Progenitor cell of endocrine pancreas (in vitro differentiated cells): ENCODE data around the gene CCDC85C. TPM values are rescaled to one million over a fixed set of nuclear protein-coding genes. Genes with fewer than 3 reads are reported as not detected.

ENCODE experiments used
- DNase-seq: peaks from one replicate; pipeline ENCODE4 v3.0.0; 2021; ENCODE audit warnings: low spot score; ENCODE audit not compliant: unreplicated experiment
- H3K27ac Mint-ChIP-seq: 2 replicates; pipeline ENCODE4 v1.8.0; 2021; ENCODE audit warnings: mild to moderate bottlenecking, moderate library complexity, mixed read lengths
- H3K27me3 Mint-ChIP-seq: 2 replicates; pipeline ENCODE4 v1.8.0; 2021; ENCODE audit warnings: mixed read lengths
- H3K36me3 Mint-ChIP-seq: 2 replicates; pipeline ENCODE4 v1.8.0; 2022; ENCODE audit warnings: mixed read lengths; ENCODE audit not compliant: insufficient read depth
- H3K4me1 Mint-ChIP-seq: 2 replicates; pipeline ENCODE4 v1.8.0; 2021; ENCODE audit warnings: low read depth, mixed read lengths
- H3K4me3 Mint-ChIP-seq: 2 replicates; pipeline ENCODE4 v1.8.0; 2021; ENCODE audit warnings: low read depth, mild to moderate bottlenecking, moderate library complexity, mixed read lengths
- H3K9me3 Mint-ChIP-seq: 2 replicates; pipeline ENCODE4 v1.8.0; 2021; ENCODE audit warnings: low read depth, mixed read lengths
- CTCF ChIP-seq: fragments of 200-600 bp; sonication (generic); IDR thresholded peaks from one replicate; pipeline ENCODE4 v1.5.0; 2021; ENCODE audit warnings: antibody characterized with exemption, mild to moderate bottlenecking; ENCODE audit not compliant: unreplicated experiment
- total RNA-seq: library from RNA; stranded (reverse); gene quantifications from 2 replicates; pipeline ENCODE4 v1.2.1, GENCODE V29; 2021

CCDC85C gene
- total RNA-seq, 1 donor from 2014 or later: 44.9 TPM

GRCh38 chr14:99538733-99539132 lies 65.3 kb downstream of the CCDC85C start:
- H3K4me1 Mint-ChIP-seq: peaks cover 13% of the 10 kb centered on the region
- H3K27me3 Mint-ChIP-seq: no peaks in the 10 kb centered on the region
- DNase-seq: no peak
- H3K36me3 Mint-ChIP-seq: no peaks in the 10 kb centered on the region
- no peaks in the 10 kb centered on the region for H3K9me3 Mint-ChIP-seq
- no peak for TF ChIP-seq CTCF
- no peak overlapping the region for H3K4me3 Mint-ChIP-seq
- H3K27ac Mint-ChIP-seq: no peak overlapping the region

- no peak for DNase-seq
- no peak overlapping the region for H3K27ac Mint-ChIP-seq
Observed at GRCh38 chr14:99538275-99538674, 65.7 kb downstream of the CCDC85C start.

GRCh38 chr14:99537399-99537798 lies 66.6 kb downstream of the CCDC85C start:
- Mint-ChIP-seq H3K9me3 (no peaks in the 10 kb centered on the region), H3K4me1 (peaks cover 12% of the 10 kb centered on the region), H3K27me3 (no peaks in the 10 kb centered on the region), H3K27ac (no peak overlapping the region), H3K36me3 (no peaks in the 10 kb centered on the region), H3K4me3 (no peak overlapping the region)
- TF ChIP-seq CTCF: no peak
- DNase-seq: no peak

More at GRCh38 chr14:99538275-99538674, 65.7 kb downstream of the CCDC85C start:
- Mint-ChIP-seq H3K4me1 (peaks cover 13% of the 10 kb centered on the region), H3K27me3 (no peaks in the 10 kb centered on the region), H3K9me3 (no peaks in the 10 kb centered on the region), H3K4me3 (no peak overlapping the region), H3K36me3 (no peaks in the 10 kb centered on the region)
- peak; percentile 34 for TF ChIP-seq CTCF

DNA sequence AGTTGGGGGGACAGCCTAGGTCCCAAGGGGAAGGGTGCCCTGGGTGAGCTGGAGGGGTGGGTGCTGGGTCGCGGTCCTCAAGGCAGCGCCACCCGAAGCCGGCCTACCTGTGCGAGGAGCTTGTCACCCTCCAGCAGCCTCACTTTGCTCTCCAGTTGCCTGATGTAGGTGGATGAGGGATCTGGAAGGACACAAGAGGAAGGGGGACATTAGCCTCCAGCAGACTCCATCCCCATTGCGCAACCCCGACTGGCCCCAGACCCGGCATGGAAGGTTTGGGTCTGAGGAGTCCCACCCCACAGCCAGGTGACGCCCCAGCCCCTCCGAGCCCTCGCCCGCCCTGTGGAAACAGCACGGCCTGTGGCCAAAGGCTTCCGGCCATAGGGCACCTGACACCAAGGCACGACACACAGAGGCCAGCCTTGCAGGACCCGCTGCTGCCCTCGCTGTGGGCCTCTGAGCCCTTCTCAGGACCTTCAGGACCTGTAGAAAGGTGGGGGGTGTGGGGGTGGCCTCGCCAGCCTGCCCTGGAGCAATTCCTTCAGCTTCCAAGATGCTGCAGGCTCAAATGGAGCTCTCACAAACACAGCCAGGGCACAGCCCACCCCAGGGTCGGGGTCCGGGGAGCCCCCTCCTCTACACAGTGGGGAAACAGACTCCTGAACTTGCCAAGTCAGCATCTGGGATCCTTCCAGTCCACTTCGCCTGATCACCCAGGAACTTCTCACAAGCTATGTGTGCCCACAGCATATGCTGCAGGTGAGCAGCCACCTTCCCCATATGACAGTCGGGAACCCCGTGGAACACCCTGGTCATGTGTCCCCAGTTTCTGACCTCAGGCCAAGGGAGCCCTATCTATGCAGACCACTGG lies 67.9 kb downstream of the CCDC85C start:
- no peaks in the 10 kb centered on the region for H3K27me3 Mint-ChIP-seq
- H3K27ac Mint-ChIP-seq: peak overlapping the region; percentile 20
- peaks cover 11% of the 10 kb centered on the region for H3K4me1 Mint-ChIP-seq
- no peaks in the 10 kb centered on the region for H3K36me3 Mint-ChIP-seq
- no peak overlapping the region for H3K4me3 Mint-ChIP-seq
- H3K9me3 Mint-ChIP-seq: no peaks in the 10 kb centered on the region
- no peak for DNase-seq
- no peak for TF ChIP-seq CTCF

- Mint-ChIP-seq H3K9me3 (no peaks in the 10 kb centered on the region), H3K27me3 (no peaks in the 10 kb centered on the region), H3K4me1 (peaks cover 16% of the 10 kb centered on the region), H3K36me3 (no peaks in the 10 kb centered on the region), H3K4me3 (no peak overlapping the region), H3K27ac (no peak overlapping the region)
- DNase-seq: no peak
- TF ChIP-seq CTCF: no peak
Observed at GRCh38 chr14:99535448-99535847, 68.6 kb downstream of the CCDC85C start.
